IPS-NIHi7 (cell line): ENCODE data around the gene THOP1.

Source experiments
- DNase-seq: peaks from one replicate; pipeline ENCODE4 v3.0.0; 2012; ENCODE audit warnings: mixed read lengths; ENCODE audit errors: extremely low spot score

The THOP1 gene

GRCh38 chr19:2762783-2763496 is 22.4 kb upstream of the THOP1 start:
- DNase-seq: no peak

DNA sequence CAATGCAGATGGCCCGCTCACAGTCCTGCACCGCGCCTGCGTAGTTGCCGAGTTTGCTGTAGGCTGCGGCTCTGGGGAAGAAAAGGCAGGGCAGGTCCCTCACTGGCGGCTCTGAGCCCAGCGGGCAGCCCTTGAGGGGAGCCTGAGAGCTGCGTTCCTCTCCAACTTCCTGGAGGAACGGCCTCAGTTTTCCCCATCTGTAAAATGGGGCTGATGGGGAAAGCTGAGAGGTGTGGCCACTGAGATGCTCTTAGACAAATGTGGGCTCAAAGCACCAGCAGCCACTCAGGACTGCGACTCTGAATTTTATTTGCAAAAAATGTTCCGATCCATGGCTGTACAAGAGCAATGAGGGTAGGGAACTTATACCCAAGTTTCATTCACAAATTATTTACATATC is 21.6 kb upstream of the THOP1 start:
- no peak for DNase-seq

- no peak for DNase-seq
These were observed 20.4 kb upstream of the THOP1 start for GRCh38 chr19:2764945-2765344.

- no peak for DNase-seq
These were observed 19.9 kb upstream of the THOP1 start for GRCh38 chr19:2765376-2765775.

DNA sequence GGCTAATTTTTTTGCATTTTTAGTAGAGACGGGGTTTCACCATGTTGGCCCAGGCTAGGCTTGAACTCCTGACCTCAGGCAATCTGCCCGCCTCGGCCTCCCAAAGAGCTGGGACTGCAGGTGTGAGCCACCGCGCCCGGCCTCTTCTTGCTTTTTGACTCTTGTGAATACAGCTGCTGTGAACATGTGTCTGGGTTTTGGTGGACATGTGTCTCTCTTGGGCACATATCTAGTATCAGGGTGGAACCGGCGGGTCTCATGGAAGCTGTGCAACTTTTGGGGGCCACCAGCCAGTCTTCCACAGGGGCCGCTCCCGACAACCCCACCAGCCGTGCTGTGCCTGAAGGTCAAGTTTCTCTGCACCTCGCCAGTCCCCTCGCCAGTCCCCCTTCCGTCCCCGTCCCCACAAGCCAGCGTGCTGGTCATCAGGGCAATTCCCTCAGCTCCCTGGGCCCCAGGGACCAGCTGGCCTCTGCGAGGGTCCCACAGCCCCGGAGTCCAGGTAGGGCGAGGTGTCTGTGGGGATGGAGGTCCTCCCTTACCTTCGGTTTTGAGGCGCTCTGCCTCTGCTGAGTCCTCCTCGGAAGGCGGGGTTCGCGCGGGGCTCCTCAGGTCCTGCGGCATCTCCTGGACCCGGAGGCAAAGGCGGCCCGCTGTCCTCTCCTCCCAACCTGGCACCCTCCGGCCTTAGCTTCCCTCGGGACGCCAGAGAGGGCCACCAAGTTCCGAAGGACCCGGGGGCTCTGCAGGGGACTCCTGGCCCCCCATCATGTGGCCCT is 18.5 kb upstream of the THOP1 start:
- DNase-seq: no peak

- no peak for DNase-seq
These were observed 17.6 kb upstream of the THOP1 start for GRCh38 chr19:2767688-2768087.

- no peak for DNase-seq
These were observed 16.8 kb upstream of the THOP1 start for GRCh38 chr19:2768365-2769132.

GRCh38 chr19:2769218-2769617 is 16.1 kb upstream of the THOP1 start:
- no peak for DNase-seq

- DNase-seq: no peak
These were observed 15.0 kb upstream of the THOP1 start for GRCh38 chr19:2770055-2771013.

GRCh38 chr19:2771786-2772674 is 13.3 kb upstream of the THOP1 start:
- DNase-seq: no peak

DNA sequence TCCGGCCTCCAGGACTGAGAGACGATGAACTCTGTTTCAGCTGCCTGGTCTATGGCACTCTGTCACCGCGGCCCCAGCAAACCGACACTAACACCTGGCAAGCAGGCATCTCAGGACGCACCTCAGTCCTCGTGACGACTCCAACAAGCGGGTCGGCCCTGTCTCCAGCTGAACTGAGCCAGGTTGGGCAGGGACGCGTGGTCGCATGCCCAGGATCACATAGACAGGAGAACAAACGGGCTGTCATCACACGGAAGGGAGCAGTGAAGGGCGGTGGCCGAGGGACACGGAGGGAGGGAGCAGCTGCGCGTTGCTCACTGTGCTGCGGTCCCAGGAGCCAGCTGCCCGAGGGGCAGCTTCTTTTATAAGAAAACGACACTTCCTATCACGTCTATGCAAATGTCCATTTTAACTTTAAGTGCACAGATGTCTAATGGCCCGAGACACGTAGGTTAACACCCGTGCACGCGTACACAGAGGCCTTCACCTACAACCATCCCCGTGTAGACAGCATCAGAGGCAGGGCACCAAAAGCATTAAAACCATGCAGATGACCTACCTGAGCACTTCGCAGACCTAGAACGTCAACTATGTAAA is 11.1 kb upstream of the THOP1 start:
- no peak for DNase-seq

DNA sequence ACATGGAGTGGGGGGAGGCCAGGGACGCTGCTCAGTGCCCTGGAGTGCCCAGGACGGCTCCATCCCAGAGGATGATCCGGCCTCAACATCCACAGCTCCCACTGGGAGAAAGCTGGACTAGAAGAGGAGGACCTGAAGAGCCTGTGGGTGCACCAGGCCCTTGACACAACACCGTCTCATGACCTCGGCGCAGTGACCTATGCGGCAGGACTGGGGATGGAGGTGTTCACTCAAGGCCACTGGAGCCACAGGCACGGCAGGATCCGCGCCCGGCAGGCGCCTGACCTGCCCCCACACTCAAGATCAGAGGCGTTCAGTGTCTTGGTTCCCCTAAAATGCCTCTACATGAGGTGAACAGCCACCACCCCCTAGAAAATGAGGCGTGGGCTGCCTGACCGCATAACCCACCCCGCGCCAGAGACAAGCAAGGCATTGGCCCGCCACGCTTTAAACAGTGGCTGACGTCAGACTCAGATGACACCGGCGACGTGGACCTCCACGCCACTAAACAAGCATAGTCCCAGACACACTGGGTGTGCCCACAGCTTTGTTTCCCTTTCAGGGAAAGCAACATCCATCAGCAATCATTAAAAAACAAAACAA is 10.2 kb upstream of the THOP1 start:
- DNase-seq: no peak

DNA sequence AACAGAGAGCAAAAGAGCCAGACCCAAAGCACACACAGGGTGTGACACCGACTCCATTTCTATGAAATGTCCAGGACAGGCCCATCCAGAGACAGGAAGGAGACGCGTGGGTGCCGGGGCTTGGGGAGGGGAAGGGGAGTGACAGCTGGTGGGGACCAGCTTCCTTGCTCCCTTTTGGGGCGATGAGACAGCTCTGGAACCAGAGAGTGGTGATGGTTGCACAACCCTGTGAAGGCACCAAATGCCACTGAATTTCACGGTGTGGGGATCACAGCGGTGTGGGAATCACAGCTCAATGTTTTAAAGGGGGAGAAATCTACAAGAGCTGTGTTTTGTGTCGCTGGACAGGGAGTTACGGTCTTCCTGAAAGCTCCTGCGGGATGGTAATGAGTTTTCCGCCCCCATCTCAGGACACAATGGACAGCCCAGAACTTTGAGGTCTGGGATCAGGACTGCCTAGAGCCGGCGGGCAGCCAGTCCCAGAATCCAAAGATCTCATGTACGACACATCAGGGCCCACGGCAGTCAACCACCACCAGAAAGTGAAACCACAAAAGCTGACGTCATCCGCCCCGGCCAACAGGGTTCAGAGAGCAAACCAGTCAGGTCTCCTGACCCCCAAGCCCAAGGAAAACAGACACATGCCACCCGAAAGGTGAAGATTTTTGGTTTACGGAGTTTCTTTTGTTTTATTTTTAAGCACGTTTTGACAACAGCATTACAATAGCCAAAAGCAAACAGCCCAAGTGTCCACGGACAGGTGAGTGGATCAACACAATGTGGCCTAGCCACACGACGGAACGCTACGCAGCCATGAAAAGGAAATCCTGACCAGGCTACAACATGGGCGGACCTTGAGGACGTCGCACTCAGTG is 9.5 kb upstream of the THOP1 start:
- DNase-seq: no peak

- no peak for DNase-seq
These were observed 7.2 kb upstream of the THOP1 start for GRCh38 chr19:2777952-2778683.

DNA sequence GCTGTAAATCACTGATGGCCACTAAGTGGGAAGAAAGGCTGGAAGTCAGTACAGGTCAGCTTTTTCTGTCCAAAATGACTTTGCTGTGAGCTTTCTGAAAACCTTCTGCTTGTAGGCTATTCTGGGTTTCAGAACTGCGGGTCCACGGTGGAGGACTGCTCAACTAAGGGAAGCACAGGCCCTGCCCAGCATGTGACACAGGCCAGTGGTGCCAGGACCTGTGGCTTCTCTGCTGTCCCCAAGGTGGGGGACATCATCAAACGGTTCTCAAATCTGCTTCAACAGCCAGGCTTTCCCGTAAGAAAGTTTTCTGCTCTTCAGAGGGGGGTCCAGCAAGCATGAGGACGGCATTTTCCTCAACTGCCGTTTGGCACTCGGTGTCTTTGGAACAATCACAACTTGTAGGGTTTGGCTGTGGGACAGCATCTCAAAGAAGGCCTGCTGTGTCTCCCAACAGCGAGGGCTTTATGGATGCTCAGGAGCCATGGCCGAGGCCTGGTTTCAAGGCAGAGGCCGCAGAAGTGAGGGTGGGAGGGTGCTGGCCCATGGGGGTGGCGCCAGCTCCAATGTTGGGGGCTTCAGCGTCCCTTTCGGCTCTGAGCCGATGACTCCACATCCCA is 6.1 kb upstream of the THOP1 start:
- DNase-seq: no peak

DNA sequence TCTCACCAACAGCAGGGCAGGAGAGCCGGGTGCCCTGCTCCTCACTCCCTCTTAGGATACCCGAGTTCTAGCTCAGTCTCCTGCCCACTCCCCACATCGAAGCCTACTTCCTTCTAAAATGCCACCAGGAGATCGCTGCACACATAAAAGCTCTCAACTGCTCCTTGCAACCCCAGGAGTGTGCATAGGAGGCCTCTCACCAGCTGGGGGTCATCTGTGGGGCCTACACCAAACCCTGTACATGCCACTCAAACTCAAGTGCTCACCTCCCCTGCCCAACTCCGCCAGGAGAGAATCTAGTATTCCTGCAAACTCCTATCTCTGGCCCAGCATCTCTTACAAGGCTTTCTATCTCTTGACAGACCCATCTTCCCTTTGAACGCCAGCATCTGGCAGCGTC is 5.0 kb upstream of the THOP1 start:
- DNase-seq: no peak

- DNase-seq: no peak
These were observed 2.9 kb upstream of the THOP1 start for GRCh38 chr19:2782329-2782935.
